B cell (primary cell): ENCODE measurements around the gene HMG20A. TPM values are rescaled to one million over a fixed set of nuclear protein-coding genes. Genes with fewer than 3 reads are reported as not detected.

ENCODE experiments used
- ATAC-seq: fragments of 200-7000 bp; cut with Tn5 transposase; one replicate; pipeline ENCODE4 v1.10.0; 2021; ENCODE audit warnings: low read depth, mild to moderate bottlenecking, moderate number of reproducible peaks, moderate library complexity
- CTCF ChIA-PET: fragments of 350-600 bp; sonication (Branson Sonifier 250); formaldehyde crosslinking; loops from one replicate; lab custom pipeline; 2021; ENCODE audit warnings: antibody characterized with exemption, inconsistent platforms; lab: Charles Lee
- POLR2A ChIA-PET: fragments of 350-600 bp; sonication (Branson Sonifier 250); formaldehyde crosslinking; loops from one replicate; lab custom pipeline; 2021; ENCODE audit warnings: antibody characterized with exemption; lab: Charles Lee
- DNase-seq: peaks from one replicate; pipeline ENCODE4 v3.0.0; 2013
- H2AFZ ChIP-seq: 2 replicates; pipeline ENCODE4 v1.6.1; 2012; ENCODE audit warnings: mild to moderate bottlenecking, low read depth, low read length; ENCODE audit not compliant: insufficient read depth, poor library complexity, severe bottlenecking
- H3K27ac ChIP-seq, 2 donors: 1 replicate in 1 of 2; 2 replicates in 1 of 2; pipeline ENCODE4 v1.5.1; 2012 to 2013; ENCODE audit warnings: low read length in 2 of 2, mild to moderate bottlenecking in 2 of 2, moderate library complexity in 1 of 2
- H3K27me3 ChIP-seq, 4 experiments: fragments of 200-600 bp in 1 of 4; sonication (generic) in 1 of 4; replicated peaks in 1 of 4; 1 replicate in 2 of 4; 2 replicates in 2 of 4; pipeline versions ENCODE4 v1.6.1 to v1.7.0; 2013 to 2016; ENCODE audit warnings: low read length in 3 of 4, mild to moderate bottlenecking in 2 of 4, mixed read lengths in 1 of 4, moderate library complexity in 1 of 4; ENCODE audit not compliant: insufficient read depth in 4 of 4, control insufficient read depth in 3 of 4; ENCODE audit errors: control extremely low read depth in 1 of 4
- H3K36me3 ChIP-seq, 2 experiments: replicated peaks in 1 of 2; 1 replicate in 1 of 2; 2 replicates in 1 of 2; pipeline versions ENCODE4 v1.6.1 to v1.7.1; 2013; ENCODE audit warnings: low read length in 1 of 2; ENCODE audit not compliant: insufficient read depth in 2 of 2, control insufficient read depth in 1 of 2; ENCODE audit errors: control extremely low read depth in 1 of 2, extremely low read depth in 1 of 2
- H3K4me1 ChIP-seq, 2 donors: fragments of 200-600 bp in 1 of 2; sonication (generic) in 1 of 2; 1 replicate in 1 of 2; 2 replicates in 1 of 2; pipeline versions ENCODE4 v1.5.1 to v1.6.1; 2013 to 2017; ENCODE audit warnings: low read length in 2 of 2; ENCODE audit not compliant: control insufficient read depth in 2 of 2, insufficient read depth in 2 of 2
- H3K4me2 ChIP-seq: replicated peaks from 2 replicates; pipeline ENCODE3; 2012; ENCODE audit warnings: mild to moderate bottlenecking, low read depth, low read length; ENCODE audit not compliant: poor library complexity, severe bottlenecking
- H3K4me3 ChIP-seq, 5 experiments: fragments of 200-600 bp in 1 of 5; sonication (generic) in 1 of 5; 1 replicate in 3 of 5; 2 replicates in 2 of 5; pipeline versions ENCODE4 v1.5.1 to v1.7.0; 2011 to 2016; ENCODE audit warnings: low read length in 4 of 5, mild to moderate bottlenecking in 4 of 5, low read depth in 2 of 5, control low read depth in 1 of 5, moderate library complexity in 1 of 5; ENCODE audit not compliant: insufficient read depth in 1 of 5; ENCODE audit errors: control extremely low read depth in 1 of 5, extremely low read depth in 1 of 5
- H3K79me2 ChIP-seq: fragments of 200-600 bp; sonication (generic); one replicate; pipeline ENCODE4 v1.6.0; 2016; ENCODE audit warnings: low read length; ENCODE audit not compliant: control insufficient read depth, insufficient read depth
- H3K9ac ChIP-seq: fragments of 200-600 bp; sonication (generic); 2 replicates; pipeline ENCODE4 v1.6.1; 2017; ENCODE audit warnings: mild to moderate bottlenecking, low read length, moderate library complexity
- H3K9me3 ChIP-seq, 3 donors: one replicate each; pipeline versions ENCODE4 v1.6.1 to v1.7.1; 2013; ENCODE audit warnings: low read length in 2 of 3; ENCODE audit not compliant: control insufficient read depth in 2 of 3, insufficient read depth in 1 of 3; ENCODE audit errors: control extremely low read depth in 1 of 3
- H4K20me1 ChIP-seq: 2 replicates; pipeline ENCODE4 v1.6.0; 2012; ENCODE audit warnings: mild to moderate bottlenecking, low read length; ENCODE audit not compliant: insufficient read depth, control insufficient read depth, poor library complexity, severe bottlenecking
- H3K27ac Mint-ChIP-seq: one replicate; pipeline ENCODE4 v1.8.0; 2021; ENCODE audit warnings: mixed read lengths
- H3K27me3 Mint-ChIP-seq: one replicate; pipeline ENCODE4 v1.8.0; 2021; ENCODE audit warnings: mixed read lengths
- H3K4me1 Mint-ChIP-seq: one replicate; pipeline ENCODE4 v1.8.0; 2021; ENCODE audit warnings: mixed read lengths
- H3K4me3 Mint-ChIP-seq: one replicate; pipeline ENCODE4 v1.8.0; 2021; ENCODE audit warnings: mixed read lengths
- H3K9me3 Mint-ChIP-seq: one replicate; pipeline ENCODE4 v1.8.0; 2022; ENCODE audit warnings: mixed read lengths; ENCODE audit not compliant: insufficient read depth
- EZH2 ChIP-seq: IDR thresholded peaks from 2 replicates; pipeline ENCODE4 v1.6.1; 2012; ENCODE audit warnings: borderline replicate concordance, low read depth, mild to moderate bottlenecking, moderate library complexity, low read length; ENCODE audit not compliant: insufficient read depth, poor library complexity, severe bottlenecking
- WGBS: methylation state at CpG from one replicate; pipeline ENCODE4 v1.1.5; 2013; ENCODE audit warnings: missing lambda C conversion rate; ENCODE audit not compliant: insufficient coverage; 5-methylcytosine and 5-hydroxymethylcytosine counted together
- intact Hi-C: fragments of 100-400 bp; cut with micrococcal nuclease; formaldehyde crosslinking; loops from one replicate; pipeline ENCODE4 v1.10.0; 2022
- polyA plus RNA-seq: library from polyadenylated mRNA; depleted of rRNA; stranded (reverse); fragments of >200 nt; gene quantifications from 2 replicates; pipeline ENCODE4 v1.2.3, GENCODE V29; 2012
- total RNA-seq, 2 donors: library from RNA; stranded (reverse); fragments of 120-200 nt in 1 of 2; gene quantifications; 1 replicate in 1 of 2; 2 replicates in 1 of 2; pipeline versions ENCODE4 v1.2.3 to v1.2.4, GENCODE V29; 2013 to 2022
- TF ChIP-seq, protein P1 (sequence below): fragments of 200-600 bp; IDR thresholded peaks from one replicate; pipeline ENCODE4 v1.8.0; 2022; ENCODE audit warnings: antibody characterized with exemption, mild to moderate bottlenecking

The HMG20A gene
- total and polyA plus RNA-seq, 2 donors (not counting 1 experiment from before 2014, with no cell fraction given), result 26.1 to 63.5 TPM

DNA sequence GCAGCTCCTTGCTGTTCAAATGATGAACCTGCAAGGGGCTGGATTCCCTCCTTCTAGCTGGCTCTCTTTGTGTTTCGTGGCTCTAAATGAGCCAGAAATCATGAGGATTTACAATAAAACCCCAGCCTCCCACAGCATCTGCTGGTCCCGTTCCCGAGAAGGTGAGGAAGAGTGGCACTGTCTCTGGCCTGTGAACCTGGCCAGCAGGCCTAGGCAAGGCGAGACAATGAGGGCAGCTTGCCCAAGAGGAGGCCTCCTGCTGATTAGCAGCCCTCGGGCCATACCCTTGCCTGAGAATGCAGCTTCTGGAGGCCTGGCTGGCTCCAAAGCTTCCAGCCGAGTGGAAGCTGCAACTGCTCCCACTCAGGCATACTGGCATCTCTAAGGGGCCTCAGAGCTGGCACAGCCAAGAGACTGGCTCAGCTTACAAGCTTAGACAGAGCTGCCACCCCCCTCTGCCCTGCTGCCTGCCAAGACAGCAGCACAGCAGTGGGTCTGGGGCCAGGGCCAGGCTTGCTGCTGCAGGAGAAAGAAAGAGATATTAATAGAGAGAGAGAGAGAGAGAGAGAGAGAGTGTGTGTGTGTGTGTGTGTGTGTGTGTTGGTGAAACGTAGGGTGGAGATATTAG lies 76.5 kb downstream of the HMG20A start:
- H3K4me3 ChIP-seq, result no peak overlapping the region
- no peaks in the 10 kb centered on the region for H3K9me3 ChIP-seq
- Mint-ChIP-seq H3K4me3 (no peak overlapping the region), H3K4me1 (peaks cover 29% of the 10 kb centered on the region), H3K27me3 (no peaks in the 10 kb centered on the region), H3K27ac (no peak overlapping the region), H3K9me3 (no peaks in the 10 kb centered on the region)
- ChIA-PET CTCF (interaction anchor here (0.6 to 10.4 kb wide), 33 partner anchors 9 to 595 kb away, joined by 3 to 208 read pairs (median 4); no protein-coding TSS in a partner anchor), POLR2A (no interaction called here)
- no peak overlapping the region for H3K27ac ChIP-seq
- H2AFZ ChIP-seq, result peak overlapping the region; percentile 31
- ATAC-seq, result no peak
- no peak for TF ChIP-seq EZH2
- TF ChIP-seq, protein P1, sequence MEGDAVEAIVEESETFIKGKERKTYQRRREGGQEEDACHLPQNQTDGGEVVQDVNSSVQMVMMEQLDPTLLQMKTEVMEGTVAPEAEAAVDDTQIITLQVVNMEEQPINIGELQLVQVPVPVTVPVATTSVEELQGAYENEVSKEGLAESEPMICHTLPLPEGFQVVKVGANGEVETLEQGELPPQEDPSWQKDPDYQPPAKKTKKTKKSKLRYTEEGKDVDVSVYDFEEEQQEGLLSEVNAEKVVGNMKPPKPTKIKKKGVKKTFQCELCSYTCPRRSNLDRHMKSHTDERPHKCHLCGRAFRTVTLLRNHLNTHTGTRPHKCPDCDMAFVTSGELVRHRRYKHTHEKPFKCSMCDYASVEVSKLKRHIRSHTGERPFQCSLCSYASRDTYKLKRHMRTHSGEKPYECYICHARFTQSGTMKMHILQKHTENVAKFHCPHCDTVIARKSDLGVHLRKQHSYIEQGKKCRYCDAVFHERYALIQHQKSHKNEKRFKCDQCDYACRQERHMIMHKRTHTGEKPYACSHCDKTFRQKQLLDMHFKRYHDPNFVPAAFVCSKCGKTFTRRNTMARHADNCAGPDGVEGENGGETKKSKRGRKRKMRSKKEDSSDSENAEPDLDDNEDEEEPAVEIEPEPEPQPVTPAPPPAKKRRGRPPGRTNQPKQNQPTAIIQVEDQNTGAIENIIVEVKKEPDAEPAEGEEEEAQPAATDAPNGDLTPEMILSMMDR, result peak; percentile 31
- H3K27me3 ChIP-seq, result no peaks in the 10 kb centered on the region
- no peaks in the 10 kb centered on the region for H4K20me1 ChIP-seq
- peaks cover 19 to 27% of the 10 kb centered on the region in 2 donors for H3K4me1 ChIP-seq
- WGBS, result 79% methylated on average over 7 of the region's 7 CpGs
- peak overlapping the region; percentile 14 for H3K4me2 ChIP-seq
- peaks cover 0 to 4% of the 10 kb centered on the region in 2 experiments for H3K36me3 ChIP-seq
- H3K79me2 ChIP-seq, result no peaks in the 10 kb centered on the region
- no peak overlapping the region for H3K9ac ChIP-seq
- no peak for DNase-seq
- intact Hi-C loops, result loop anchor here (1.0 to 10.0 kb wide), 4 partner anchors 46 to 390 kb away; partner anchors contain the start of genes HMG20A and PEAK1

DNA sequence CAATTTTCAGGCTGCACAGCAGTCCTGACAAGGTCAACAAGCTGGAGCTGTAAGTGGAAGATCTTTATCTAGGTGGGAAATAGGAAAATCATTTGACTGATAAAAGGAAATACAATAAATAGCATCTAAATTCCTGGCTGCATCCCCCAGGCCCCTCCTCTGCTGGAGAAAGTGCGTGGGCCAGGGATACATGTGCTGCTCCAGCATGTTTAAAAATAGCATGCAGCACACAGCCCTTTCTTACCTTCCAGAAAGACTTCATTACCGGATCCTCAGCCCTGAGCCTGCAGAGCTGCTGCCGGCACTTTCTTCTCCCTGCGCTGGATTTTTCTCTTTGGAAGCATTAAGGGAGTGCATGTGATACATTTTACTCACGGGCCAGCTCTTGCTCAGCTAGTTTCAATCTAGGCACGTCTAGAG lies 77.3 kb downstream of the HMG20A start:
- Histone ChIP-seq H3K4me2 (no peak overlapping the region), H3K9ac (no peak overlapping the region), H3K4me1 (peaks cover 17 to 23% of the 10 kb centered on the region in 2 donors), H3K4me3 (no peak overlapping the region), H2AFZ (no peak overlapping the region), H3K27ac (no peak overlapping the region), H3K27me3 (no peaks in the 10 kb centered on the region), H3K36me3 (peaks cover 0 to 4% of the 10 kb centered on the region in 2 experiments), H4K20me1 (no peaks in the 10 kb centered on the region), H3K79me2 (no peaks in the 10 kb centered on the region), H3K9me3 (no peaks in the 10 kb centered on the region)
- Mint-ChIP-seq H3K4me3 (no peak overlapping the region), H3K27ac (no peak overlapping the region), H3K4me1 (peaks cover 23% of the 10 kb centered on the region), H3K27me3 (no peaks in the 10 kb centered on the region), H3K9me3 (no peaks in the 10 kb centered on the region)
- 97% methylated on average over 6 of the region's 6 CpGs for WGBS
- CTCF ChIA-PET, result interaction anchor here (0.6 to 10.4 kb wide), 20 partner anchors 9 to 556 kb away, joined by 3 to 208 read pairs (median 4); no protein-coding TSS in a partner anchor
- POLR2A ChIA-PET, result no interaction called here
- ATAC-seq (no peak), DNase-seq (no peak)
- intact Hi-C loops, result loop anchor here (1.0 to 10.0 kb wide), 4 partner anchors 45 to 391 kb away; partner anchors contain the start of genes HMG20A and PEAK1
- no peak for TF ChIP-seq EZH2
- TF ChIP-seq, protein P1, result no peak
